Esophagus squamous epithelium (tissue), 4 donors: ENCODE measurements around the gene AKAP5.

Experiments
- POLR2A ChIP-seq, 4 donors: fragments of 450-650 bp; IDR thresholded peaks; one replicate each; pipeline ENCODE4 v1.6.1; 2017; ENCODE audit warnings: antibody characterized with exemption in 4 of 4, mild to moderate bottlenecking in 4 of 4, moderate library complexity in 3 of 4
- TF ChIP-seq, protein P1 (sequence below), 6 experiments: fragments of 450-650 bp in 4 of 6; fragments of 200-600 bp in 2 of 6; sonication (generic) in 2 of 6; IDR thresholded peaks; one replicate each; pipeline ENCODE4 v1.5.1; 2016 to 2019; ENCODE audit warnings: antibody characterized with exemption in 6 of 6, mild to moderate bottlenecking in 4 of 6, moderate library complexity in 4 of 6

DNA sequence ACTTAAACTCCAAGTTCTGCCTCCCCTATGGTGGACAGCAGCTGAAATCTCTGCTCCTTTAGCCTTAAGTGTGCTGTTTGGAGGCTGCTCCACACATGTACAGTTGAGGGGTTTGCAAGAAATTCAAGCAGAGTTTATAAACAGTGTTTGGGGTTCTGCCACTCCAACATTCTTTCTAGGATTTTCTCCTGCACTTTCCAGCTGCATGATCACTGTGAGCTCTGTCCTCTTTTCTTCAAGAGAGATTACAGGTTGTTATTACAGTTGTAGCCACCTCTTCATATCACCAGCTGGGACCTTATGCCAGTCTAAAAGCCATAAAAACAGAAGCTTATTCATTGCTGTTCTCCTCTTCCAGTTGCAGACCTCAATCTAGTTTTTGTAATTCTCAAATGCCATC lies 30.0 kb downstream of the AKAP5 start:
- TF ChIP-seq POLR2A (IDR thresholded peaks at IDR 0.05) = no peak
- TF ChIP-seq, protein P1, sequence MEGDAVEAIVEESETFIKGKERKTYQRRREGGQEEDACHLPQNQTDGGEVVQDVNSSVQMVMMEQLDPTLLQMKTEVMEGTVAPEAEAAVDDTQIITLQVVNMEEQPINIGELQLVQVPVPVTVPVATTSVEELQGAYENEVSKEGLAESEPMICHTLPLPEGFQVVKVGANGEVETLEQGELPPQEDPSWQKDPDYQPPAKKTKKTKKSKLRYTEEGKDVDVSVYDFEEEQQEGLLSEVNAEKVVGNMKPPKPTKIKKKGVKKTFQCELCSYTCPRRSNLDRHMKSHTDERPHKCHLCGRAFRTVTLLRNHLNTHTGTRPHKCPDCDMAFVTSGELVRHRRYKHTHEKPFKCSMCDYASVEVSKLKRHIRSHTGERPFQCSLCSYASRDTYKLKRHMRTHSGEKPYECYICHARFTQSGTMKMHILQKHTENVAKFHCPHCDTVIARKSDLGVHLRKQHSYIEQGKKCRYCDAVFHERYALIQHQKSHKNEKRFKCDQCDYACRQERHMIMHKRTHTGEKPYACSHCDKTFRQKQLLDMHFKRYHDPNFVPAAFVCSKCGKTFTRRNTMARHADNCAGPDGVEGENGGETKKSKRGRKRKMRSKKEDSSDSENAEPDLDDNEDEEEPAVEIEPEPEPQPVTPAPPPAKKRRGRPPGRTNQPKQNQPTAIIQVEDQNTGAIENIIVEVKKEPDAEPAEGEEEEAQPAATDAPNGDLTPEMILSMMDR (IDR thresholded peaks at IDR 0.05) = no peak
